GM19452 (cell line): ENCODE data around the gene GALNT18.

Source experiments
- ATAC-seq: cut with Tn5 transposase; IDR thresholded peaks from one replicate; pipeline ENCODE4 v1.9.1; 2021; ENCODE audit not compliant: unreplicated experiment

GALNT18 gene

DNA sequence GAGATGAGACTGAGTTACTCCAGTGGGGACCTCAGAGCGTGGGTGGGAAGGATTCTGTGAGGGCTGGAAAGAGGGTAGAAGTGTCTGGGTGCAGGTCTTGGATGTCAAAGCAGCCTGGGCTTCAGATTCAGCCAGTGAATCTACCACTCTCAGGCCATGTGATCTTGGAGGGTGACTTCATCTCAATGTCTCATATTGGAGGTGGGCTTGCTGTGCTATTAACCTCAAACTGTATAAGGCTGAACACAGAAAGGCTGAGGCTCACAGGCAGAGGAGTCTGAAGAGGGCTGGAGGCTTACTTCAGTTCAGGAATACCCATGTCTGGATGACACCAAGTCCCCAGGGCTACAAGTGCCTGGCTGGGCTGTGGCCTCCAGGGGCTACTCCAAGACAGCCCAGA, 332.1 kb downstream of the GALNT18 start:
- ATAC-seq = no peak

DNA sequence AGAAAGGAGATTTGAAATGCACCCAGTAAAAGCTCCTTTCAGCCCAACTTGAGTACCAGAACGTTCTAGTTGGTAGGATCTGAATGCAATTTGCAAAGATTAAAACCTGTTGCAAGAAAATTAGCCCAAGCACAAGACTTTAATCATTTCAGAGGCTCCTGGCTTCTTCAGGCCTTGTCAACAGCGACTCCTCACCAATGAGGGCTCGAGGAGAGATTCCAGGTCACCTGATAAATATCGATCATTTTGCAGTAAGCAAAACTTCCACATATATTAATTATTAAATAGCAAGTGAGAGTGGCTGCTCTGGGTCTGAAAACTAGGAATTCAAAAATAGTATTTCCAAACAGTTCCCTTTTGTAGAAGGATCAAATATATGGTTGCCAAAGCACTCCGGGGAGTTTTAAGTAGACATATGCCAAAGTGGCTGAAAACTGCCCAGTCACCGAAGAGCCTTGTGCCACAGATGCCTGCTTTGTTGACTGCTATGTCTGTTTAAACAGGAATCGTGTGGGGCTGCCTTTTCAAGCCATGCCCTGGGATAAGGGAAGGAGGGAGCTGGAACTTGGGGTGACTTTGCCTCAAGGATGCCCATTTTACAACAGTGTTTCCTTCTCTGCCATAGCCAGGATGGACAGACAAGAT, 332.7 kb downstream of the GALNT18 start:
- ATAC-seq = no peak

GRCh38 chr11:11284481-11284880, 337.3 kb downstream of the GALNT18 start:
- ATAC-seq = no peak

- no peak for ATAC-seq
These were observed 340.2 kb downstream of the GALNT18 start for GRCh38 chr11:11281626-11282025.

DNA sequence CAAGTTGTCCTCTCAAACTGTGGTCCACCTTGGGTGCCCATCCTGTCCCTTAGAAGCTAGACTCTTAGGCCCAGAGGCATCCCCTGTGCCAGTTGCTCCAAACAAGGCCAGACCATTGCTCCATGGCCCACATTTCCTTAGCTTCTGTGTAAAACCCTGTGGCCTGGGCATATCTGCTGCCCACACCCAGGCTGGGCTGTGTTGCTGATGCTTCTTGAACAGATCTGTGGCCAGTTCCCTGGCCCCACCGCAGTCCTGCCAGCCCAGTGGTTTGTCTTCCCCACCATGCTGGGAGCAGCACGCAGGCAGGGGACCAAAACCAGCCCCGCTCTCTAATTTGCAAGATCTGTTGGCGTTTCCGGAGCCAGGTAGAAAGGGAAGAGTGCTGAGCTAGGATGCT, 341.0 kb downstream of the GALNT18 start:
- no peak for ATAC-seq

DNA sequence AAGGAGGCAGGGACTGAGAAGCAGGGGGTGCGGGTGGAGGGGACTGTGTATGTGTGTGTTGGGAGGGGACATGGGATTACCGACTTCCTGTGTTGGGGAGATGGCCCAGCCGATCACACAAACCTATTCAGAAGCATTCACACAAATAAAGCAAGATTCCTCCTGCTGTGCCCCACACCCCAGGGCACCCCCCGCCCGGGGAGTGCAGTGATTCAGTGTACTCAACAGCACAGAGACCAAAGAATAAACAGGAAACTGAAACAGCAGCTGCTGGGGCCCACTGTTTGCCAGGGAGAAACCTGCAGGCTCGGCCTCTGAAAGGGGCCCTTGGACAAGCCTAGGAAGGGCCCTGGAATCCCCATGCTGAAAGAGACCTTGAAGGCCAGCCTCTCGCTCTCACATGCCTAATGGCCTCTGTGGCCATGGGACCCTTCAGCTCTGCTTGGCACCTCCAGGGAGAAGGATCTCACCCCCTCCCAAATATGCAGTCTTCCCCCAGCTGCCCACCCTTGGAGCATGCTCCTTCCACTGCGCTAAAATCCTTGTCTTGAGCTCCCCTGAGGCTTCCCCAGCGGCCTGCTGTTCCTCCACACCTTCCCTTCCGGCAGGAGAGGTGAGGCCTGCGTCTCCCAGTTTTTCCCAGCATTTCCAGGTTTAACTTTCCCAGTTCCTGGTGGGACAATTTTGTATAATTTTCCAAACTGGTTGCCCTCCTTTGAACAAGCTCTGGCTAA, 341.7 kb downstream of the GALNT18 start:
- ATAC-seq = no peak

DNA sequence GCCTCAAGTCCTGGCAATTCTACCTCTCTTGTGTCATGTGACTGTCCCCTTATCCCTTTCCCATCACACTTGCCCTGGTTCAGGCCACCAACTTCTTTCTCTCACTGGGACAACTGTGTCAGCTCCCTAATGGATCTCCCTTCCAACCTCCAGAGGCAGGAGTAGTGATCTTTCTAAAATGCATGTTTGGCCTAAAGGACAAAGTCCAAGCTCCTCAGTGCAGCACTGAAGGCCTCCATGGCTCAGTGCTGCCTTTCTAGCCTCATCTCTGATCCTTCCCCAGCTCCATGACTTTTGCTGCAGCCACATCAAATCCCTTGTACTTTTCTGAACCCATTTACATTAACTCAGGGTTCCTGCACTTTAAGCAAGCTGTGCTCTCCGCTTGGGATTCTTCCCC, 349.6 kb downstream of the GALNT18 start:
- ATAC-seq = no peak

- ATAC-seq = no peak
These were observed 351.5 kb downstream of the GALNT18 start for GRCh38 chr11:11270236-11270775.

DNA sequence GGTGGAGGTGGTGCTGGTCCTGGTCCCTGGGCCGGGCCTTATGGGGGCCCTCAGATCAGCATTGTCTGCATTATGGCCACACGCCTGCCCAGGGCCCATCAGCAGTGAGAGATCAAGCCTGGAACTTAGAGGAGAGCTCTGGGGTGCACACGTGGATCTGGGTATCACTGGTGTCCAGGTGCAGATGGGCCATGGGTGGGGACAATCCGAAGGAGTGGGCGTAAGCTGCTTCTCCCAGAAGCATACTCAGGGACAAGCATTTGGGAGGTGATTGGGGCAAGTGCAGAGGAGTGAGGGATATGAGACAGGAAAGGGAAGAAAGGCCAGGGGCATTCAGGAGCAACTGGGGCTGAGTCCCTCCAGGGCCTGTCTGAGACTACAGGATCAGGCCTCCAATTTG, 353.1 kb downstream of the GALNT18 start:
- ATAC-seq = no peak

GRCh38 chr11:11268119-11268518, 353.7 kb downstream of the GALNT18 start:
- ATAC-seq = no peak

- no peak for ATAC-seq
These were observed 354.5 kb downstream of the GALNT18 start for GRCh38 chr11:11267312-11267711.

DNA sequence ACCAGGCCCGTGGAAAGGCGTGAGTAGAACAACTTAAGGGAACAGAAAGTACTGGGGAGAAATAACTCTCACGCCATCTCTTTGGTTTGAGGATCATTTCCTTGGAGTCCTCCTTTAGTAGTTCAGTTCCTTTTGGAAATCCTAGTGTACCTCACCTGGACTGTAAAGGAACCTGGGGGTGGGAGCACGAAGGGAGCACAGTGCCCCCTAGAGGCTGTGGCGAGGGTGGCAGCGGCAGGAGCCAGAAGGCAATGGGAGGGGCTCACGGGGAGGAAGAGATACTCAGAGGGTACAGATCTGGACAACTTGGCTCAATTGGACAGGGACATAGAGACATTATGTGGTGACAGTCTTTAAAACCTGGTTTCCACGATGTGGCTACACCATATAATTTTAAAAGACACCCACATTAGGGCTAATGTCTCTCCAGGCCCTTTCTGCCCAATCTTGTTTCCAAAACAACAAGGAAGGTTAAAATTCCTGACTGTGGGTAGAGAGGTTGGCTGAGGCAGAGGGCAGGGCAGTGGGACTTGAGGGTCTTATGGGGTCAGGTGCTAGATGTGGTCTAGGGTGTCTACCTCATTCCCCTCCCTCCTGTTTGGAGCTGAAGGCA, 355.7 kb downstream of the GALNT18 start:
- no peak for ATAC-seq

- ATAC-seq = no peak
These were observed 356.5 kb downstream of the GALNT18 start for GRCh38 chr11:11265320-11265719.

DNA sequence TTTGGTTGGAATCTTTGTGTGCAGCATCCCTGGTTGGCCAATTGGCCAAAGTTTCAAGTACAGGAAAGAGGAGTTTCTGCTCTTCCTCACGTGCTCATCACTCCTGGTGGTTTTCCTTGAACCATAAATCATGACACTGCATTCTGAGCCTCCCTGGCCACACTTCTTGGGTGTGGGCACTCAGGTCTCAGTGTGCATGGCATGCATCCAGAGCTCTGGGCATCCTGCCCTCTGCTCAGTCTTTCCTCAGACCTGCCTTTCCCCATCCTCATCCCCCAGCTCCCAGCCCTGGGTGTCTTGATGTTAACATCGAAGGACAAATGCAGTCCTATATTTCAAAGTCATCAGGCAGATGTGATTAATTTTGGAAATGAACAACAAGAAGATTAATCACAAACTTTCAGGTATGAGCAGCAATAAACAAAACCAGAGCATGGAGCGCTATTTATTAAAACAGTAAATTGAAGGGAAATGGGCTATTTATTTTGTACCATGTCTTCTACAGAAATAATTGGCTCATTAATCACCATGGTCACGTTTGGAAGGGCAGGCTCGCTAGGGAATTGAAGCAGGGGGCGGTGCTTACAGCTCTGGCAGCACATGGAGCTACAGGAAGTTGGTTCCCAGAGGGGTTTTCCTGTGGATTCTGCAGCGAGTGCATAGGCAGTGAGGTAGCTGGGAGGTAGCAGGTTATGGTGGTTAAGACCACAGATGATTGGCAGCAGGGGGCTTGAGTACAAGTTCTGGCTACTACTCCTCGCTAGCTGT, 358.4 kb downstream of the GALNT18 start:
- ATAC-seq = no peak

- ATAC-seq = no peak
These were observed 359.5 kb downstream of the GALNT18 start for GRCh38 chr11:11262171-11262920.

DNA sequence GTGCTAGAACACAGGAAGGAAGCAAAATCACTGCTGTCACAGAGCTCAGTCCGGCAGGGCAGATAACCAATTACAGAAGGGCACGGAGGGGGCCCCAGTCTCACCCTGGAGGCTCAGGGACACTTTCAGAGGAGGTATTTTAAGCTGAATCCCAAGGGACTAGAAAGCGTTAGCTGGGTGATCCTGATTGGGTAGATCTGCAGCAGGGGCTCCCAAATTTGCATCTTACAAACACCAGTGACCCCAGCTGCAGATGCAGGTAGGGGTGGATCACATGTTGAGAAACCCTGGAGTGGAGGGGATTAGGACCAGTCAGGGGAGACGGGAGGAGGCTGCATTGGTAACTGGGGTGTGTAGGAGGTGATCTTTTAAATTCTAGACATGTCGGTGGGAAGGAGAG, 360.2 kb downstream of the GALNT18 start:
- peak; percentile 47 for ATAC-seq

DNA sequence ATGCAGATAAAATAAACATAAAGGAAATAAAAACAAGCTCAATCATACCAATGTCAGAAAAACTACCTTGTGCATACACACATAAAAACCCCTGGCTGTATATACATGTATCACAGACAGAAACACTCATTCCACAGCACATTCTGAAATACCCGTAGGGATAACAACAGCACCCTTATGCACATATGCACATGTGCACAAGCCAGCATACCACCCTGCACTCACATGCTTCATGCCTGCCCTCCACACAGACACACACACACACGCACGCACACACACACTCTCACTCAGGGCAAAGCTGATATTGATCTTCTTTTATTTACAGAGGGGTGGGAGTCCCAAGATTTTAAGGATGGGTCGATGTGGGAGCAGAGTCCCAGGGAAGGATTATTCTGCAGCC, 360.9 kb downstream of the GALNT18 start:
- ATAC-seq = no peak

DNA sequence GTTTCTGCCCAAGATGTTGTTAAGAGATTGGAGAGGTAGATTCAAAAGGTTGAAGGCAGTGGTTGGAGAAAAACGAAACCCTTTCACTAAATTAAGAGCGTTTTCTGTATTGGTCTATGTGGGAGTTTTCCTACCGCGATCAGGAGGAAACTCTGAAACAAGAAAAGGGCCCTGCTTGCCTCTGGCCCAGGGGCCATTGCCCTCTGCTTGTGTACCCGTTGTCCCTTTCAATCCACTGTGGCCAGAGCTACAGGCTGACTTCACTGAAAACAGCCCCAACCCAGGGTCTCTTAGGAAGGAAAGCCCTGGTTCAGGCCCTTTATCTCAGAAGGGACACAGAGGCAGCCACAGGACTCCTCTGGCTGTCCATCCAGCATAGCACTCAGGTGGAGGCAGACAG, 367.8 kb downstream of the GALNT18 start:
- no peak for ATAC-seq

DNA sequence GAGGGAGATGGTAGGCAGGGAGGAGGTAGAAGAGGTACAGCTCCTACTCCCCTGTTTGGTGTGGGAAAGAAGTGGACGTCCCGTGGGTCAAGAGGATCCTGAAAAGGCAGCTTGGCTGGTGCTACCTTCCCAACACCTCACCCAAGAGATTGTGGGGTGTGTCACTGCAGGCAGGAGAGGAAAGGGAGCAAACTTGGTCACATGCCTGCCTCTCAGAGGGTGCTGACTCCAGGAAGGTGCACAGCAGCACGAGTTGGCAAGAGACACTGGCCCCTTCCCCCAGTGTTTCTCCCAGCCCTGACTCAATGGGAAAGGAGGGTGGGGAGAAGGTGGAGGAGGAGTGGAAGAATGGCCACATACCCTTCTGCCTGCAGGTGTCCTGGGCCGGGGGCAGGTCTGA, 368.3 kb downstream of the GALNT18 start:
- ATAC-seq = no peak

- no peak for ATAC-seq
These were observed 369.4 kb downstream of the GALNT18 start for GRCh38 chr11:11252403-11252802.
